Sigmoid colon (tissue), 4 donors: ENCODE data around the gene DGCR6L.
"Not testable (repeated sequence)": the region's sequence is repeated elsewhere in the genome, so short reads cannot be mapped to it uniquely, and the experiment has no call there.

Source experiments
- EP300 ChIP-seq, 4 donors: sonication (generic); formaldehyde crosslinking; IDR thresholded peaks; one replicate each; pipeline ENCODE4 v1.6.1; 2017; ENCODE audit warnings: antibody characterized with exemption in 4 of 4
- POLR2A ChIP-seq, 2 donors: fragments of 450-650 bp; IDR thresholded peaks; one replicate each; pipeline ENCODE4 v1.6.1; 2016; ENCODE audit warnings: antibody characterized with exemption in 2 of 2, mild to moderate bottlenecking in 2 of 2, moderate library complexity in 2 of 2
- POLR2AphosphoS5 ChIP-seq, 4 donors: sonication (generic); formaldehyde crosslinking; IDR thresholded peaks; one replicate each; pipeline ENCODE4 v1.6.1; 2017; ENCODE audit warnings: antibody characterized with exemption in 4 of 4
- TF ChIP-seq, protein P1 (sequence below), 4 experiments: fragments of 450-650 bp in 3 of 4; fragments of 200-600 bp in 1 of 4; IDR thresholded peaks; one replicate each; pipeline ENCODE4 v1.5.1; 2016 to 2019; ENCODE audit warnings: antibody characterized with exemption in 4 of 4, mild to moderate bottlenecking in 3 of 4, moderate library complexity in 2 of 4

- TF ChIP-seq, protein P1, sequence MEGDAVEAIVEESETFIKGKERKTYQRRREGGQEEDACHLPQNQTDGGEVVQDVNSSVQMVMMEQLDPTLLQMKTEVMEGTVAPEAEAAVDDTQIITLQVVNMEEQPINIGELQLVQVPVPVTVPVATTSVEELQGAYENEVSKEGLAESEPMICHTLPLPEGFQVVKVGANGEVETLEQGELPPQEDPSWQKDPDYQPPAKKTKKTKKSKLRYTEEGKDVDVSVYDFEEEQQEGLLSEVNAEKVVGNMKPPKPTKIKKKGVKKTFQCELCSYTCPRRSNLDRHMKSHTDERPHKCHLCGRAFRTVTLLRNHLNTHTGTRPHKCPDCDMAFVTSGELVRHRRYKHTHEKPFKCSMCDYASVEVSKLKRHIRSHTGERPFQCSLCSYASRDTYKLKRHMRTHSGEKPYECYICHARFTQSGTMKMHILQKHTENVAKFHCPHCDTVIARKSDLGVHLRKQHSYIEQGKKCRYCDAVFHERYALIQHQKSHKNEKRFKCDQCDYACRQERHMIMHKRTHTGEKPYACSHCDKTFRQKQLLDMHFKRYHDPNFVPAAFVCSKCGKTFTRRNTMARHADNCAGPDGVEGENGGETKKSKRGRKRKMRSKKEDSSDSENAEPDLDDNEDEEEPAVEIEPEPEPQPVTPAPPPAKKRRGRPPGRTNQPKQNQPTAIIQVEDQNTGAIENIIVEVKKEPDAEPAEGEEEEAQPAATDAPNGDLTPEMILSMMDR (IDR thresholded peaks at IDR 0.05): not testable (repeated sequence)
- TF ChIP-seq POLR2A, EP300, POLR2AphosphoS5 (IDR thresholded peaks at IDR 0.05): not testable (repeated sequence)
These were observed 44.5 kb downstream of the DGCR6L start for GRCh38 chr22:20275325-20275724.
